Endodermal cell (in vitro differentiated cells): Measurements from ENCODE around the gene PACSIN2. TPM values are rescaled to one million over a fixed set of nuclear protein-coding genes. Genes with fewer than 3 reads are reported as not detected.
A peak's percentile ranks its signal among the peaks of the same experiment; 100 is the strongest.

Experiments
- DNase-seq: peaks from one replicate; pipeline ENCODE4 v3.0.0-alpha.2; 2017
- H3K27ac ChIP-seq: 2 replicates; pipeline ENCODE4 v1.5.1; 2013; ENCODE audit warnings: mild to moderate bottlenecking, low read depth, low read length, moderate library complexity
- H3K27me3 ChIP-seq: 2 replicates; pipeline ENCODE4 v1.6.1; 2013; ENCODE audit warnings: mild to moderate bottlenecking, low read length, moderate library complexity; ENCODE audit not compliant: insufficient read depth, control insufficient read depth, poor library complexity, severe bottlenecking
- H3K36me3 ChIP-seq: 2 replicates; pipeline ENCODE4 v1.7.0; 2013; ENCODE audit warnings: mild to moderate bottlenecking, low read length, moderate library complexity; ENCODE audit not compliant: control insufficient read depth, insufficient read depth
- H3K4me1 ChIP-seq: one replicate; pipeline ENCODE4 v1.7.0; 2013; ENCODE audit warnings: low read length; ENCODE audit not compliant: control insufficient read depth, insufficient read depth
- H3K4me3 ChIP-seq: 2 replicates; pipeline ENCODE4 v1.5.1; 2013; ENCODE audit warnings: mild to moderate bottlenecking, low read length, moderate library complexity
- H3K9ac ChIP-seq: 2 replicates; pipeline ENCODE4 v1.6.1; 2013; ENCODE audit warnings: mild to moderate bottlenecking, low read length, moderate library complexity; ENCODE audit not compliant: poor library complexity, severe bottlenecking; ENCODE audit errors: extremely low read depth
- H3K9me3 ChIP-seq: 2 replicates; pipeline ENCODE4 v1.6.1; 2013; ENCODE audit warnings: mild to moderate bottlenecking, low read length, moderate library complexity; ENCODE audit not compliant: control insufficient read depth
- H3K27ac Mint-ChIP-seq: 2 replicates; pipeline ENCODE4 v1.8.0; 2020; ENCODE audit warnings: mixed read lengths
- H3K27me3 Mint-ChIP-seq: 2 replicates; pipeline ENCODE4 v1.8.0; 2021; ENCODE audit warnings: mild to moderate bottlenecking, mixed read lengths; ENCODE audit not compliant: insufficient read depth
- H3K36me3 Mint-ChIP-seq: 2 replicates; pipeline ENCODE4 v1.8.0; 2020; ENCODE audit warnings: low read depth, mixed read lengths
- H3K4me1 Mint-ChIP-seq: 2 replicates; pipeline ENCODE4 v1.8.0; 2020; ENCODE audit warnings: mixed read lengths
- H3K4me3 Mint-ChIP-seq: 2 replicates; pipeline ENCODE4 v1.8.0; 2020; ENCODE audit warnings: mild to moderate bottlenecking, moderate library complexity, mixed read lengths
- H3K9me3 Mint-ChIP-seq: 2 replicates; pipeline ENCODE4 v1.8.0; 2020; ENCODE audit warnings: mild to moderate bottlenecking, mixed read lengths
- CTCF ChIP-seq: fragments of 200-600 bp; sonication (generic); conservative IDR thresholded peaks from 2 replicates; pipeline ENCODE4 v1.5.0; 2021; ENCODE audit warnings: antibody characterized with exemption, mild to moderate bottlenecking
- WGBS, 2 experiments: methylation state at CpG; one replicate each; pipeline versions ENCODE4 v1.1.5 to v1.1.7; 2013; ENCODE audit warnings: missing lambda C conversion rate in 2 of 2, mixed read lengths in 1 of 2; ENCODE audit not compliant: insufficient coverage in 1 of 2, insufficient read length in 1 of 2; 5-methylcytosine and 5-hydroxymethylcytosine counted together
- total RNA-seq, 2 donors: library from RNA; stranded (reverse); fragmentation: NEBNext Ultra II Directional in 1 of 2; extraction: Animal tissue kit (Norgen Biotek cat#: 25700) in 1 of 2; gene quantifications; 2 replicates in 1 of 2; 3 replicates in 1 of 2; pipeline ENCODE4 v1.2.1, GENCODE V29; 2021

PACSIN2 gene
- total RNA-seq, 2 donors from 2014 or later: 60.7 to 61.4 TPM

GRCh38 chr22:43039800-43040199 lies 24.9 kb upstream of the PACSIN2 start:
- Mint-ChIP-seq H3K27me3 (no peaks in the 10 kb centered on the region), H3K4me1 (no peaks in the 10 kb centered on the region), H3K4me3 (no peak overlapping the region), H3K27ac (no peak overlapping the region), H3K36me3 (no peaks in the 10 kb centered on the region), H3K9me3 (no peaks in the 10 kb centered on the region)
- DNase-seq: peak; percentile 63
- Histone ChIP-seq H3K4me3 (no peak overlapping the region), H3K4me1 (no peaks in the 10 kb centered on the region), H3K27ac (no peak overlapping the region), H3K36me3 (no peaks in the 10 kb centered on the region), H3K9me3 (no peaks in the 10 kb centered on the region), H3K27me3 (no peaks in the 10 kb centered on the region), H3K9ac (no peak overlapping the region)
- WGBS, 2 experiments: 89% methylated on average over 10 to 13 of the region's 13 CpGs
- TF ChIP-seq CTCF: no peak

DNA sequence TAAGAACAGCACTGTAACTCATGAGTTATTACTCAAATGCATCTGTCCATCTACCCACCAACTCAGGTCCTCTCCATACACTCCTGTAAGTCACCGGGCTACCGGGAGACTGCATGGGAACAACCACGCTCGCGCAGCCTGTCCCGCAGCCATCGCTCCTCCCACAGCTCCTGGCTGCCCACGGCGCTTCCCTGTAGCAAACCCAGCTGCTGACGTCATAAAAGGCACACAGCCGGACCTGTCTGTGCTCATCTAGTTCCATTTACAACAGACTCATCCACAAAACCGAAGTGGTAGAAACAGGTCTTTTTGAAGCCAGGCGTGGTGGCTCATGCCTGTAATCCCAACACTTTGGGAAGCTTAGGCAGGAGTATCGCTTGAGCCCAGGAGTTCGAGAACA lies 23.4 kb upstream of the PACSIN2 start:
- no peaks in the 10 kb centered on the region for H3K9me3 ChIP-seq
- H3K36me3 ChIP-seq: no peaks in the 10 kb centered on the region
- H3K4me1 Mint-ChIP-seq: no peaks in the 10 kb centered on the region
- H3K27ac Mint-ChIP-seq: no peak overlapping the region
- DNase-seq: no peak
- no peaks in the 10 kb centered on the region for H3K27me3 Mint-ChIP-seq
- H3K4me3 Mint-ChIP-seq: no peak overlapping the region
- H3K9ac ChIP-seq: no peak overlapping the region
- H3K27me3 ChIP-seq: no peaks in the 10 kb centered on the region
- 94 to 96% methylated on average over 14 to 15 of the region's 15 CpGs for WGBS, 2 experiments
- no peak for TF ChIP-seq CTCF
- H3K9me3 Mint-ChIP-seq: no peaks in the 10 kb centered on the region
- no peak overlapping the region for H3K27ac ChIP-seq
- no peaks in the 10 kb centered on the region for H3K4me1 ChIP-seq
- no peaks in the 10 kb centered on the region for H3K36me3 Mint-ChIP-seq
- no peak overlapping the region for H3K4me3 ChIP-seq

DNA sequence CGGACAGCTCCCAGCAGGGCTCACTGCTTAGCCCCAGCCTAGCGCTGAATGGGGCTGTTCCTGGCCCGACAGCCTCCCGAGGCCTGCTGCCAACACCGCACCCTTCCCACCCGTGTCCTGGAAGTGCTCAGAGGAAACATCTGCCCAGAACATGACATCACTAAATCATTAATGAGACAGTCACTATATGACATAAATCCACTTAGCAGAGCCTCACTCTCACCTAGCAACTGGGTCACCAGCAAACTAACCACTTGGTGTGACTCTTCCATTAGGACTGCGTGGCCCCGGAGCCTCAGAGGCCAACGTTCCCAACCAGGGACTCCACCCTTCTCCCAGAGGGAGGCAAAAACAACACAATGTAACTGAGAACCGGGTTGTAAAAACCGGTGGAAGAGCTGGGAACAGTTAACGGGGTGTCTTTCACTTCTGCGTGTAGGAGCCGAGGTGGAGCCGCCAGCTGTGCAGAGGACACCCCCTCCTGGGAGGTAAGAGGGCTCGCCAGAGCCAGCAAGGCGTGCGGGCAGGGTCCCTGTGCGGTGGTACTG lies 21.4 kb upstream of the PACSIN2 start:
- no peaks in the 10 kb centered on the region for H3K4me1 Mint-ChIP-seq
- H3K9me3 Mint-ChIP-seq: no peaks in the 10 kb centered on the region
- no peaks in the 10 kb centered on the region for H3K27me3 Mint-ChIP-seq
- H3K27me3 ChIP-seq: no peaks in the 10 kb centered on the region
- 82 to 88% methylated on average over 7 to 19 of the region's 19 CpGs for WGBS, 2 experiments
- no peaks in the 10 kb centered on the region for H3K9me3 ChIP-seq
- DNase-seq: no peak
- TF ChIP-seq CTCF: no peak
- H3K4me3 ChIP-seq: no peak overlapping the region
- H3K27ac ChIP-seq: no peak overlapping the region
- H3K36me3 ChIP-seq: no peaks in the 10 kb centered on the region
- H3K4me1 ChIP-seq: no peaks in the 10 kb centered on the region
- no peak overlapping the region for H3K27ac Mint-ChIP-seq
- H3K36me3 Mint-ChIP-seq: no peaks in the 10 kb centered on the region
- H3K4me3 Mint-ChIP-seq: no peak overlapping the region
- H3K9ac ChIP-seq: no peak overlapping the region
